Osteoblast (primary cell): Measurements from ENCODE around the gene INS. TPM values are rescaled to one million over a fixed set of nuclear protein-coding genes. Genes with fewer than 3 reads are reported as not detected.

Experiments used
- DNase-seq: peaks from one replicate; pipeline ENCODE4 v3.0.0; 2011; ENCODE audit warnings: low spot score, mixed read lengths; ENCODE audit not compliant: insufficient read length; ENCODE audit errors: missing footprints
- H2AFZ ChIP-seq: 2 replicates; pipeline ENCODE4 v1.6.0; 2011; ENCODE audit warnings: mild to moderate bottlenecking, low read length
- H3K27ac ChIP-seq: 2 replicates; pipeline ENCODE4 v1.5.1; 2011; ENCODE audit warnings: mild to moderate bottlenecking, low read depth, low read length, moderate library complexity
- H3K27me3 ChIP-seq: 2 replicates; pipeline ENCODE4 v1.6.0; 2012; ENCODE audit warnings: mild to moderate bottlenecking, control low read depth, inconsistent platforms, low read length, moderate library complexity; ENCODE audit not compliant: insufficient read depth
- H3K36me3 ChIP-seq: 2 replicates; pipeline ENCODE4 v1.5.1; 2011; ENCODE audit warnings: mild to moderate bottlenecking, low read length, control low read depth, moderate library complexity; ENCODE audit not compliant: insufficient read depth
- H3K4me1 ChIP-seq: 2 replicates; pipeline ENCODE4 v1.5.1; 2011; ENCODE audit warnings: mild to moderate bottlenecking, low read length, control low read depth, moderate library complexity; ENCODE audit not compliant: insufficient read depth
- H3K4me2 ChIP-seq: 2 replicates; pipeline ENCODE4 v1.6.0; 2011; ENCODE audit warnings: mild to moderate bottlenecking, low read length; ENCODE audit not compliant: insufficient read depth
- H3K4me3 ChIP-seq: fragments of 200-600 bp; sonication (generic); 3 replicates; pipeline ENCODE4 v1.5.1; 2012; ENCODE audit warnings: mild to moderate bottlenecking, low read length, inconsistent platforms; ENCODE audit not compliant: insufficient read depth
- H3K79me2 ChIP-seq: 2 replicates; pipeline ENCODE4 v1.6.0; 2012; ENCODE audit warnings: mild to moderate bottlenecking, low read length, control low read depth, inconsistent platforms; ENCODE audit not compliant: insufficient read depth
- H3K9me3 ChIP-seq: 2 replicates; pipeline ENCODE4 v1.5.1; 2011; ENCODE audit warnings: low read depth, low read length, control low read depth
- H4K20me1 ChIP-seq: 2 replicates; pipeline ENCODE4 v1.6.0; 2012; ENCODE audit warnings: mild to moderate bottlenecking, low read length, control low read depth; ENCODE audit not compliant: insufficient read depth
- CTCF ChIP-seq: IDR thresholded peaks from 2 replicates; pipeline ENCODE4 v1.5.1; 2011; ENCODE audit warnings: mild to moderate bottlenecking, low read depth, low read length, moderate library complexity; ENCODE audit errors: extremely low read depth
- total RNA-seq: library from RNA; depleted of rRNA; stranded (reverse); fragments of >200 nt; gene quantifications from 2 replicates; pipeline ENCODE4 v1.2.3, GENCODE V29; 2012

Gene INS
- total RNA-seq, 1 donor, result not detected

DNA sequence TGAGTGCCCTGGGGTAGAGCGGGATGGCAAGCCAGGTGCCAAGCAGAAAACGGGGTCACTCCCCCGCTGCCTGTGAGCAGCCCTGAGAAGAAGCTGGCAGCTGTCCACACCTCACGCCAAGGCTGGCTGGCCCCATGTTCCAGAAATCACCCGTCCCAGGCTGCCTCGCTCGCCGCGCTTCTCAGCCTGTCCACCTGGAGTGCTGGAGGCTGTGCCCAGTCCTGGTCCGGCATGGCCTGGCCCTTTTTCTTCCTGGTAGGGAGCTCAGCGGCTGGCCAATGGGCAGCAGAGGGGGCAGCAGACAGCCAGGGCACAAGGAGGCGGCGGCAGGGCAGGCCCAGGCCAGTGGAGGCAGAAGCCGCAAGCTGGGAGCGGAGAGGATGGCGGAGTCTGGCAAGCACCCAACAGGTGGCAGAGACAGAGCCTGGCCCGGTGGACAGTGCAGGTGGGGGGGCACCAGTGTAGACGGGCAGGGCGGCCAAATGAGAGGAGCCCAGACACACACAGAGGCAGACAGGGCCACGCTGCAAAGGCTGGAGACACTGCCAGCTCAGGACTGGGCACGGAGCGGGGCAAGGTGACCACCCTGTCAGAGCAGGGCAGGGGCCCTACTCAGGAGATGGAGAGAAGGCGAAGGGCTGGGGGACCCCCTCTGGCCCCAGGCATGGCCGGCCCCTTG lies 47.8 kb upstream of the INS start:
- H3K4me3 ChIP-seq, result no peak overlapping the region
- peak; percentile 51 for DNase-seq
- H3K36me3 ChIP-seq, result no peaks in the 10 kb centered on the region
- peaks cover 5% of the 10 kb centered on the region for H3K27me3 ChIP-seq
- H3K79me2 ChIP-seq, result no peaks in the 10 kb centered on the region
- no peaks in the 10 kb centered on the region for H3K4me1 ChIP-seq
- H3K27ac ChIP-seq, result no peak overlapping the region
- H4K20me1 ChIP-seq, result no peaks in the 10 kb centered on the region
- peaks cover 2% of the 10 kb centered on the region for H3K9me3 ChIP-seq
- no peak overlapping the region for H2AFZ ChIP-seq
- no peak for TF ChIP-seq CTCF
- H3K4me2 ChIP-seq, result no peak overlapping the region

- Histone ChIP-seq H3K4me2 (no peak overlapping the region), H3K27me3 (peaks cover 5% of the 10 kb centered on the region), H3K27ac (no peak overlapping the region), H3K9me3 (peaks cover 2% of the 10 kb centered on the region), H3K4me3 (no peak overlapping the region), H2AFZ (no peak overlapping the region), H3K36me3 (no peaks in the 10 kb centered on the region), H4K20me1 (no peaks in the 10 kb centered on the region), H3K79me2 (no peaks in the 10 kb centered on the region), H3K4me1 (no peaks in the 10 kb centered on the region)
- TF ChIP-seq CTCF, result no peak
- DNase-seq, result peak; percentile 80
These were observed 47.0 kb upstream of the INS start for GRCh38 chr11:2207773-2208621.

GRCh38 chr11:2207212-2207611 lies 46.2 kb upstream of the INS start:
- Histone ChIP-seq H3K4me3 (no peak overlapping the region), H3K79me2 (no peaks in the 10 kb centered on the region), H3K27me3 (peaks cover 5% of the 10 kb centered on the region), H3K9me3 (peaks cover 2% of the 10 kb centered on the region), H3K36me3 (no peaks in the 10 kb centered on the region), H3K4me2 (no peak overlapping the region), H2AFZ (no peak overlapping the region), H3K27ac (no peak overlapping the region), H4K20me1 (no peaks in the 10 kb centered on the region), H3K4me1 (no peaks in the 10 kb centered on the region)
- DNase-seq, result no peak
- no peak for TF ChIP-seq CTCF

DNA sequence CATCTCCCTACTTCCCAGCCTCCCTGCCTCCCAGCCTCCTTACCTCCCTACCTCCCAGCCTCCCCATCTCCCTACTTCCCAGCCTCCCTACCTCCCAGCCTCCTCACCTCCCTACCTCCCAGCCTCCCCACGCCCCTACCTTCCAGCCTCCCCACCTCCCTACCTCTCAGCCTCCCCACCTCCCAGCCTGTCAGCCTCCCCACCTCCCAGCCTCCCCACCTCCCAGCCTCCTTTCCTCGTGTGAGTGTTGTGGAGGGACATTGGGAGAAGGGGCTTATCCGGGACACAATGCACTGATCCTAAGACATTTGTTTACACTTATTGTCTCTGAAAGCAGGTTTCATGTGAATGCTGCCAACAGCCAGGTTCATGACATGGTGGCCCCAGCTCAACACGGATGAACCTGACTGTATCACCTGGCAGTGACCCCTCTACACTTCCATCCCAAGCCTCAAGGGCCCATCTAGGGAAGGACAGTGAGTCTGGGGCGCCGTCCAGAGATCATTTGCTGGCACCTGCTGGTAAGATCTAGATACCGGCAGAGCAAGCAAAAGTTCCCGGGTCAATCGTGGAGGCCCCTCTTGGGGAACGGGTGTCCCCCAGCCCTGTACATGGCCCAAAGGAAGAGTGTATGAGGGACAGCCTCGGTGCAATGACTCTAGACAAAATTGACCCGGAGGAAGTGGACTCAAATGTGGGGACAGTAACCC lies 45.1 kb upstream of the INS start:
- no peaks in the 10 kb centered on the region for H3K36me3 ChIP-seq
- no peak overlapping the region for H3K4me3 ChIP-seq
- TF ChIP-seq CTCF, result no peak
- no peak overlapping the region for H3K27ac ChIP-seq
- H2AFZ ChIP-seq, result no peak overlapping the region
- H4K20me1 ChIP-seq, result no peaks in the 10 kb centered on the region
- no peak overlapping the region for H3K4me2 ChIP-seq
- DNase-seq, result peak; percentile 66
- no peaks in the 10 kb centered on the region for H3K79me2 ChIP-seq
- H3K9me3 ChIP-seq, result peaks cover 2% of the 10 kb centered on the region
- H3K4me1 ChIP-seq, result no peaks in the 10 kb centered on the region
- peaks cover 5% of the 10 kb centered on the region for H3K27me3 ChIP-seq
